ENCODE data around the gene APOO. TPM values are rescaled to one million over a fixed set of nuclear protein-coding genes. Genes with fewer than 3 reads are reported as not detected.

The APOO gene
- total RNA-seq, 1 donor from 2014 or later: 36.2 TPM

GRCh38 chrX:23826216-23826615 is 81.5 kb downstream of the APOO start:
- Mint-ChIP-seq H3K27me3 (ENCODE audit: unreplicated experiment) (no peaks in the 10 kb centered on the region), H3K4me3 (ENCODE audit: unreplicated experiment) (no peak overlapping the region), H3K36me3 (ENCODE audit: unreplicated experiment) (no peaks in the 10 kb centered on the region), H3K4me1 (ENCODE audit: low read depth, unreplicated experiment) (no peaks in the 10 kb centered on the region), H3K9me3 (ENCODE audit: unreplicated experiment) (no peaks in the 10 kb centered on the region), H3K27ac (ENCODE audit: unreplicated experiment) (no peak overlapping the region)
- no peak for DNase-seq
- no peak for TF ChIP-seq CTCF (IDR thresholded peaks at IDR 0.05; ENCODE audit: partially characterized antibody, unreplicated experiment)

GRCh38 chrX:23825675-23826074 is 82.1 kb downstream of the APOO start:
- H3K36me3 Mint-ChIP-seq (ENCODE audit: unreplicated experiment): no peaks in the 10 kb centered on the region
- no peak overlapping the region for H3K4me3 Mint-ChIP-seq (ENCODE audit: unreplicated experiment)
- H3K27ac Mint-ChIP-seq (ENCODE audit: unreplicated experiment): no peak overlapping the region
- no peak for DNase-seq
- no peaks in the 10 kb centered on the region for H3K27me3 Mint-ChIP-seq (ENCODE audit: unreplicated experiment)
- no peak for TF ChIP-seq CTCF (IDR thresholded peaks at IDR 0.05; ENCODE audit: partially characterized antibody, unreplicated experiment)
- no peaks in the 10 kb centered on the region for H3K9me3 Mint-ChIP-seq (ENCODE audit: unreplicated experiment)
- H3K4me1 Mint-ChIP-seq (ENCODE audit: low read depth, unreplicated experiment): no peaks in the 10 kb centered on the region

GRCh38 chrX:23822841-23823240 is 84.9 kb downstream of the APOO start:
- Mint-ChIP-seq H3K36me3 (ENCODE audit: unreplicated experiment) (no peaks in the 10 kb centered on the region), H3K4me3 (ENCODE audit: unreplicated experiment) (no peak overlapping the region)

GRCh38 chrX:23822397-23822796 is 85.3 kb downstream of the APOO start:
- no peak overlapping the region for H3K27ac Mint-ChIP-seq (ENCODE audit: unreplicated experiment)
- H3K27me3 Mint-ChIP-seq (ENCODE audit: unreplicated experiment): no peaks in the 10 kb centered on the region
- no peak overlapping the region for H3K4me3 Mint-ChIP-seq (ENCODE audit: unreplicated experiment)
- no peak for TF ChIP-seq CTCF (IDR thresholded peaks at IDR 0.05; ENCODE audit: partially characterized antibody, unreplicated experiment)
- no peaks in the 10 kb centered on the region for H3K4me1 Mint-ChIP-seq (ENCODE audit: low read depth, unreplicated experiment)
- H3K9me3 Mint-ChIP-seq (ENCODE audit: unreplicated experiment): no peaks in the 10 kb centered on the region
- H3K36me3 Mint-ChIP-seq (ENCODE audit: unreplicated experiment): no peaks in the 10 kb centered on the region
- DNase-seq: no peak

More at GRCh38 chrX:23822841-23823240, 84.9 kb downstream of the APOO start:
- TF ChIP-seq CTCF (IDR thresholded peaks at IDR 0.05; ENCODE audit: partially characterized antibody, unreplicated experiment): no peak
- no peak for DNase-seq
- Mint-ChIP-seq H3K27me3 (ENCODE audit: unreplicated experiment) (no peaks in the 10 kb centered on the region), H3K27ac (ENCODE audit: unreplicated experiment) (no peak overlapping the region), H3K9me3 (ENCODE audit: unreplicated experiment) (no peaks in the 10 kb centered on the region), H3K4me1 (ENCODE audit: low read depth, unreplicated experiment) (no peaks in the 10 kb centered on the region)

GRCh38 chrX:23821847-23822246 is 85.9 kb downstream of the APOO start:
- Mint-ChIP-seq H3K9me3 (ENCODE audit: unreplicated experiment) (no peaks in the 10 kb centered on the region), H3K4me3 (ENCODE audit: unreplicated experiment) (no peak overlapping the region), H3K27ac (ENCODE audit: unreplicated experiment) (no peak overlapping the region), H3K4me1 (ENCODE audit: low read depth, unreplicated experiment) (no peaks in the 10 kb centered on the region), H3K36me3 (ENCODE audit: unreplicated experiment) (no peaks in the 10 kb centered on the region), H3K27me3 (ENCODE audit: unreplicated experiment) (no peaks in the 10 kb centered on the region)
- TF ChIP-seq CTCF (IDR thresholded peaks at IDR 0.05; ENCODE audit: partially characterized antibody, unreplicated experiment): no peak
- DNase-seq: no peak

Measured in glutamatergic neuron (in vitro differentiated cells).